RWPE1 (cell line): ENCODE data around the gene CEP104.
"Not testable (repeated sequence)": the region's sequence is repeated elsewhere in the genome, so short reads cannot be mapped to it uniquely, and the experiment has no call there.

Experiments used
- CTCF ChIA-PET: fragments of 350-600 bp; sonication (Branson Sonifier 250); formaldehyde crosslinking; extraction: SDS; loops from one replicate; lab custom pipeline; 2021; lab: Yijun Ruan, JAX
- POLR2A ChIA-PET: fragments of 400-600 bp; formaldehyde crosslinking; extraction: SDS; loops from one replicate; lab custom pipeline; 2020; ENCODE audit warnings: antibody characterized with exemption; ENCODE audit not compliant: low non-redundant PET; lab: Yijun Ruan, JAX
- DNase-seq: peaks from one replicate; pipeline ENCODE4 v3.0.0; 2012; ENCODE audit warnings: low spot score
- H3K27ac ChIP-seq: fragments of 450-650 bp; 2 replicates; pipeline ENCODE4 v1.5.1; 2017
- TF ChIP-seq, protein P1 (sequence below): fragments of 450-650 bp; conservative IDR thresholded peaks from 2 replicates; pipeline ENCODE4 v1.5.1; 2017; ENCODE audit warnings: low read depth, mild to moderate bottlenecking

CEP104 gene

GRCh38 chr1:3814771-3815561 lies 42.0 kb downstream of the CEP104 start:
- no peak overlapping the region for H3K27ac ChIP-seq
- TF ChIP-seq, protein P1, sequence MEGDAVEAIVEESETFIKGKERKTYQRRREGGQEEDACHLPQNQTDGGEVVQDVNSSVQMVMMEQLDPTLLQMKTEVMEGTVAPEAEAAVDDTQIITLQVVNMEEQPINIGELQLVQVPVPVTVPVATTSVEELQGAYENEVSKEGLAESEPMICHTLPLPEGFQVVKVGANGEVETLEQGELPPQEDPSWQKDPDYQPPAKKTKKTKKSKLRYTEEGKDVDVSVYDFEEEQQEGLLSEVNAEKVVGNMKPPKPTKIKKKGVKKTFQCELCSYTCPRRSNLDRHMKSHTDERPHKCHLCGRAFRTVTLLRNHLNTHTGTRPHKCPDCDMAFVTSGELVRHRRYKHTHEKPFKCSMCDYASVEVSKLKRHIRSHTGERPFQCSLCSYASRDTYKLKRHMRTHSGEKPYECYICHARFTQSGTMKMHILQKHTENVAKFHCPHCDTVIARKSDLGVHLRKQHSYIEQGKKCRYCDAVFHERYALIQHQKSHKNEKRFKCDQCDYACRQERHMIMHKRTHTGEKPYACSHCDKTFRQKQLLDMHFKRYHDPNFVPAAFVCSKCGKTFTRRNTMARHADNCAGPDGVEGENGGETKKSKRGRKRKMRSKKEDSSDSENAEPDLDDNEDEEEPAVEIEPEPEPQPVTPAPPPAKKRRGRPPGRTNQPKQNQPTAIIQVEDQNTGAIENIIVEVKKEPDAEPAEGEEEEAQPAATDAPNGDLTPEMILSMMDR, result no peak
- ChIA-PET POLR2A (no interaction called here), CTCF (no interaction called here)
- DNase-seq, result no peak

DNA sequence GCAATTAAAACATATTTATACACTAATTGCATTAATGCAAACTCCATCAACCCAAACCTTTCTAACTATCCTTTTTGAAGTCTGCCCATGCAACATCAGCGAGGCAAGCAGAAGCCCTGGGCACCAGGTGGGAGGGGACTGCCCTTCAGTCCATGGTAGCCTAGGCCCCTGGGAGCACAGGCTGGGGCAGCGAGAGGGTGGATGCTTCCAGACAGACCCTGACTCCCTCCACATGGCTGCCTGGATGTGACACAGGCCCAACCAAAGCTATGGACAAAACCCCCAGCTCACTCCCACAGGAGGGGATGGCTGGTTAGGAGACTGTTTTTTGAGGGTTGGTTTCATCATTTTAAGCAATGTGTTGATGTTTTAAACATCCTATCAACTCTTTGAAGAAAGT lies 42.9 kb downstream of the CEP104 start:
- DNase-seq, result no peak
- POLR2A ChIA-PET, result no interaction called here
- TF ChIP-seq, protein P1, result no peak
- CTCF ChIA-PET, result no interaction called here
- no peak overlapping the region for H3K27ac ChIP-seq

- TF ChIP-seq, protein P1, result no peak
- H3K27ac ChIP-seq, result no peak overlapping the region
- POLR2A ChIA-PET, result no interaction called here
- no peak for DNase-seq
- CTCF ChIA-PET, result no interaction called here
Measured at GRCh38 chr1:3811595-3811911, 45.5 kb downstream of the CEP104 start.

- DNase-seq, CTCF ChIA-PET, POLR2A ChIA-PET, H3K27ac ChIP-seq: not testable (repeated sequence)
Measured at GRCh38 chr1:3810149-3810761, 46.8 kb downstream of the CEP104 start.

- H3K27ac ChIP-seq, result no peak overlapping the region
- DNase-seq, result no peak
- TF ChIP-seq, protein P1, result no peak
- ChIA-PET POLR2A (no interaction called here), CTCF (no interaction called here)
Measured at GRCh38 chr1:3809680-3810079, 47.3 kb downstream of the CEP104 start.

GRCh38 chr1:3807769-3808168 lies 49.2 kb downstream of the CEP104 start:
- ChIA-PET CTCF (interaction anchor here (0.6 kb wide), 1 partner anchor 369 kb away, joined by 3 read pairs; no protein-coding TSS in a partner anchor), POLR2A (no interaction called here)
- no peak overlapping the region for H3K27ac ChIP-seq
- TF ChIP-seq, protein P1, result no peak
- DNase-seq, result no peak

DNA sequence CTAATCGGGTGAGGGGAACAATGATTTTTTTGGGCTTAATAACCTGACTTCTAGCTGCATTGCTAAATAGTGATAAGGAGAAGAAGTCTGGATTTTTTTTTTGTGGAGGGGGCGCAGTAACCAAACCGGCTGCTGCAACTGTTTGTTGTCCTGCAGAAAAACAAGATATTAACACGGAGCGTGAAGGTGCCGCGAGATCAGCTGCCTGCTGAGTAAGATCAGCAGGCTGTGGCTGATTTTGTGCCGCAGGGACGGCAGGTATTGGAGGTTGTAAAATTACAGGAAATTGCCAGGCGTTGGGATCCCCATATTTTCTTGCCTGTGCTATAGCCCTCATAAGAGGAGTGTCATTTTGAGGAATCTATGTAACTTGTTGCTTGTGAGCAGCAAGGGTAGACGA lies 52.0 kb downstream of the CEP104 start:
- no peak overlapping the region for H3K27ac ChIP-seq
- TF ChIP-seq, protein P1, result no peak
- POLR2A ChIA-PET, result no interaction called here
- no peak for DNase-seq
- CTCF ChIA-PET, result no interaction called here

- DNase-seq, POLR2A ChIA-PET, H3K27ac ChIP-seq, CTCF ChIA-PET: not testable (repeated sequence)
Measured at GRCh38 chr1:3804627-3804944, 52.4 kb downstream of the CEP104 start.
